GM12872 (cell line): ENCODE results near the gene PPP2R2D.

Experiments
- TF ChIP-seq, protein P1 (sequence below): IDR thresholded peaks from 3 replicates; pipeline ENCODE4 v1.5.1; 2011; ENCODE audit warnings: low read depth, mild to moderate bottlenecking, low read length, moderate library complexity; ENCODE audit not compliant: insufficient read depth

PPP2R2D gene

DNA sequence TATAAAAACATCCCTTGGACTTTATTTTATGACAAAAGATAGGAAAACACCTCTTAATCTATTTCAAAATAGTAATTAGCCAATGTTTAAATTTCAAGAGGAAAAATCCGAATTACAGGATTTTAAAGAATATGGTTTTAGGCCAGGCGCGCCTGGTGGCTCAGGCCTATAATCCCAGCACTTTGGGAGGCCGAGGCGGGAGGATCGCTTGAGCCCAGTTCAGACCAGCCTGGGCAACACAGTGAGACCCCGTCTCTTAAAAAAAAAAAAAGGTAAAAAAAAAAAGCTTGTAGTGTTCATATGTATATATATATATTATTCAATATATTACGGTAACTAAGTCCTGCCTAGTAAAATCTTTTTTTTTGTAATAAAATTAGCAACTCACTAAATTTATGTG lies 79.5 kb downstream of the PPP2R2D start:
- TF ChIP-seq, protein P1, sequence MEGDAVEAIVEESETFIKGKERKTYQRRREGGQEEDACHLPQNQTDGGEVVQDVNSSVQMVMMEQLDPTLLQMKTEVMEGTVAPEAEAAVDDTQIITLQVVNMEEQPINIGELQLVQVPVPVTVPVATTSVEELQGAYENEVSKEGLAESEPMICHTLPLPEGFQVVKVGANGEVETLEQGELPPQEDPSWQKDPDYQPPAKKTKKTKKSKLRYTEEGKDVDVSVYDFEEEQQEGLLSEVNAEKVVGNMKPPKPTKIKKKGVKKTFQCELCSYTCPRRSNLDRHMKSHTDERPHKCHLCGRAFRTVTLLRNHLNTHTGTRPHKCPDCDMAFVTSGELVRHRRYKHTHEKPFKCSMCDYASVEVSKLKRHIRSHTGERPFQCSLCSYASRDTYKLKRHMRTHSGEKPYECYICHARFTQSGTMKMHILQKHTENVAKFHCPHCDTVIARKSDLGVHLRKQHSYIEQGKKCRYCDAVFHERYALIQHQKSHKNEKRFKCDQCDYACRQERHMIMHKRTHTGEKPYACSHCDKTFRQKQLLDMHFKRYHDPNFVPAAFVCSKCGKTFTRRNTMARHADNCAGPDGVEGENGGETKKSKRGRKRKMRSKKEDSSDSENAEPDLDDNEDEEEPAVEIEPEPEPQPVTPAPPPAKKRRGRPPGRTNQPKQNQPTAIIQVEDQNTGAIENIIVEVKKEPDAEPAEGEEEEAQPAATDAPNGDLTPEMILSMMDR = no peak

DNA sequence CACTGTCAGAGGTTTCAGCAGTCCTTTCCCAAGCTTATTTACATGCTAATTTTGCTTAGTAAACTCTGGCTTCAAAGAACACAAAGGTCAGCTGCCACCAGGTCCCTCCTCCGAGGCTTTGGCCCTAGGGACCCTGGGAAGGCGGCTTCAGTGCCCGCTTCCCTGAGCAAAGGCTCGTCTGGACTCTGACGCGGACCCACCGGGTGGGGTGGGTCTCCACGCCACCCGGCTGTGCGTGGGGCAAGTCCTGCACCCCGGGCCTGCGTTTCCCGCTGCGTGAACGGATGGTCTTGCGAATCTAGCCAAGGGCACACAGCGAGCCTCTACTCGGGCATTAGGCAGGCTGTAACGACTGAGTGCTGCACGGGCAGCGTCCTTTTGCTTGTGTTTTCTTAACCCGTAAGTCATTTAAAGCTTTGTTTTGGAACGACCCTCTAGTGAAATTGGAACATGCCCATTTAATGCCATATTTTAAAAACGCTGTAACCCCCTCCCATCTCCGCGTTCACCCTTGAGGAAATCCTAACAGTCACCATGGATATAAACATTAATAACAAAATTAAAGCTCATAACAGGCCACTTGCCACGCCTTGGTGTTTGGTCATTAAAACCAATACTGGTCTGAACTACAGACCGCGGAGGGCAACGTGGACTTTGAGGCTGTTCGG lies 80.1 kb downstream of the PPP2R2D start:
- TF ChIP-seq, protein P1 = no peak

DNA sequence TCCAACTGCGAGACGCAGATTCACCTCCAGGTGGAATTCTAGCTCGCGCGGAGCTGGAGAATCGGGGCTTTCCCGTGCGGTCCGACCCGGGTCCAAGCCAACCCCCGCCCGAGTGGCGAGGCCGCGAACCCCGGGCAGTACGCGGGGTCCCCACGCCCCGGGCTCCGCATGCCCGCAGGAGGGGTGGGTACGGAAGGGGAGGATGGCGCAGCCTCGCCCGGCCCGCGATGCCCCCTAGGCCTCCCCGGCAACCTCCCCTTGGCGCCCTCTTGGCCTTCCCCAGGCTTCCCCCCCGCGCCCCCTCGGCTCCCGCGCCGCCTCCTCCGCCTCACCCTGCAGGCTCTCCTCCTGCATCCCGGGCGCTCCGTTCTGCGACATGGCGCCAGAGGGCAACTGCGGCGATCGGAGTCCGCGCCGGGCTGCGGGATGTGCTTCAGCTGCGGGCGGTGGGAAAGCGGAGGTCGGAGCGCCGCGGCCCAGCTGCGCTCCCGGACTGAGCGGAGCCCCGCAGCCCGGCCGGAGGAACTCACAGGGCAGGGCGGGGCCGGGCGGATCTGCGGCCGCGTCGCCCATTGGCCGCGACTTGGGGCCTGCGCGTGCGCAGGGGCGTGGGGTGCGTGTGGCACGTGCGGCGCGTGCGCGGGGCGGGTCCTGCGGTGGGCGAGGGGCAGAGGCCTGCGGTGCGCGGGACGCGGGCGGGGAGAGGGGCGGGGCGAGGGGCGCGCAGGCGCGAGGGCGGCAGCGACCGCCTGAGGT lies 80.8 kb downstream of the PPP2R2D start, which contains the start of gene BNIP3:
Gene BNIP3 (minus strand): TSS at position 495 of the 756 bp plus-strand sequence. CDS start 117 bp downstream, at position 378.
- TF ChIP-seq, protein P1 = no peak

DNA sequence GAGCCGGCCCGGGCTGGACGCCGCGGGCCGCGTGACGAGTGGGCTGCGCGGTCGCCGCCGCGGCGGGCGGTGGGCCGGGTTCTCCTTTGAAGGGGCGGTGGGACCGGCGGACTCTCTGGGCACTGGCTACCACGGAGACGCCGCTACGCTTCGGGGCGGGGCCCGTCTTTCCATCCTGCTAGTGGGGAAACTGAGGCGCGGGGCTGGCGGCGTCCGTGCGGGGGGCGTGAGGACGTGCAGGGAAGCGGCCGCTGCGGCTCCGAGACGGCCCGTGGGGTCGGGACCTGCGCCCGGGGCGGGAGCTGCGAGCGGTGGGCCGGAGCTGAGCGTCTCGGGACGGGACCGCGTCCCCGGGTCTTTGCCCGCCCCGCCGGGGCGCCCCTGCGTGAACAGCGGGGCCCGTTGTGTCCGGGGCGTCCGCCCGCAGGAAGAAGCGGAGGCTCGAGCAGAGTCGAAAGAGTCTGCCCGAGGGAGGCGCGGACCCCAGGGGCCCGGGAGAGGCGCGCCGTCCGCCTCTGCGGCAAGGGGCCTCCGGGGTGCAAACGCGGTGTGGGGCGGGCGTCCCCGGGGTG lies 81.5 kb downstream of the PPP2R2D start:
- TF ChIP-seq, protein P1 = no peak

DNA sequence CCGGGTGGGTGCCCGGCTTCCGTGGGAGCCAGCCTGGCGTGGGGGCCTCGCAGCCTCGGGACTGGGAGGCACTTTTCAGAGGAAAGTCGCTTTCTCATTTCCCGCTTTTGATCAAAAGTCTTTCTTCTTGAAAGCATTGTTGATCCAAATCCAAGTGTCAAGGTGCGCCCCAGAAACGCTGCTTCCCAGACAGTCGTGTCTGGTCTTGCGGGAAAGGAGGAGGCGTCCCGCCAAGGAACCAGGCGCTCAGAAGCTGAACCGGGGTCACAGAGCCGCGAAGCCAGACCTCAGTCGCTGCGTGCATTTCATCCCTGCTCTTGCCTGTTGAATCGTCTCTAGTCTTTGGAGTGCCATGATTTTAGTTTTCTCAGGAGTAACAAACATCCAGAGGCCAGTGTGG lies 82.0 kb downstream of the PPP2R2D start:
- TF ChIP-seq, protein P1 = no peak

DNA sequence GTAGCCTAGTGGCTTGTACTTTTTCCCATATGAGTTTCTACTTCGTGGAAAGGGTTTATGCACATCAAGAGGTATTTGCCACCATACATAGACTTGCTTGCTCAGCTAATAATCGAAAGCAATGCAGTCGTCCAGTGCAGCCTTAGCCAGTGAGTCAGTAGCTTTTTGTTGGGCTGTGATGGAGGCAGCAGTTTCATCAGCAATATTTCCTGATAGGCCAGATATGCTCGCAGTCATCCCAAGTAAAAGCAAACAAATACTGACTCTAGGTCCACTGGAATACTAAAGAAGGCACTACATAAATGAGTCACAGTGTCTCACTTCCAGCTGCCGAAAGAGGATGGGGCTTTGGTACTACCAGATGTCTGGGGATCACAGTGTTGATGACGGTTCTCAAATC lies 83.0 kb downstream of the PPP2R2D start:
- TF ChIP-seq, protein P1 = no peak

DNA sequence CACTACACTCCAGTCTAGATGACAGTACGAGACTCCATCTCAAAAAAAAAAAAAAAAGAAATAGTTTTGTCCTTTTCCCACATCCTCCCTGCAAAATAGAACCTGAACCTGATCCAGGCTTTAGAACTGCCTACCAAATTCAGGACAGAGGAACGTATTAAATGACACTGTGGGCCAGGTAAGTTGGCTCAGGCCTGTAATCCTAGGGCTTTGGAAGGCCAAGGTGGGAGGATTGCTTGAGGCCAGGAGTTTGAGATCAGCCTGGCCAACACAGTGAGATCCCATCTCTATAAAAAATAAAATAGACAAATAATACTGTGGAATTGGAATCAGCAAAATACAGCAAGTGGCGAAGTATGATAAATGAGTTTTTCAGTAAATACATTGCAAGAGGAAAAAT lies 90.9 kb downstream of the PPP2R2D start:
- TF ChIP-seq, protein P1 = no peak
